GM12872 (cell line): ENCODE measurements around the gene CACNG7.

Source experiments
- TF ChIP-seq, protein P1 (sequence below): IDR thresholded peaks from 3 replicates; pipeline ENCODE4 v1.5.1; 2011; ENCODE audit warnings: low read depth, mild to moderate bottlenecking, low read length, moderate library complexity; ENCODE audit not compliant: insufficient read depth

The CACNG7 gene

DNA sequence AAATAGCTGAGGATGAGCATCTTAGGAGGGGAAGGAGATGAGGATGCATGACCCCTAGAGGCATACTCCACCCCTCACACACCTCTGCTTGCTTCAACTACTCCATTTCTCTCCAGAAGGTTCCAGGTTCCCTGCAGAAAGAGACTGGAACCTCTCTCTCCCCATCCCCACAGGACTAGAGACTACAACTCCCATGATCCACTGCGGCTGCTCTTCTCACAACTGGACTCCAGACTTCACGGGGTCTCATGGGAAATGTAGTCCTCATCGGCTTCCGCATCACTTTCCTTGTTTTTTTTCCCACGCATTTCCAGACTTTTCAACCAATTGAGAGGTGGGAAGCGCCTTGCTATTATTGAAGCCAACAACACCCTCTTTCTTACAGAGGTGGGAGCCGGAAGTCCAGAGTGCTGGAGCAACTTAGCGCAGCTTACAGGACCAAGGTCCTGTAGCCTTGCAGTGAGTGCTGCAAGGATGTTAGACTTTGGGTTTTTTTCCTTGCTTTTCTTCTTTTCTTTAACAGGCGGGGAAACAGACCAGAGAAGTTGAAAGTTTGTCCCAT is 68.4 kb downstream of the CACNG7 start:
- TF ChIP-seq, protein P1, sequence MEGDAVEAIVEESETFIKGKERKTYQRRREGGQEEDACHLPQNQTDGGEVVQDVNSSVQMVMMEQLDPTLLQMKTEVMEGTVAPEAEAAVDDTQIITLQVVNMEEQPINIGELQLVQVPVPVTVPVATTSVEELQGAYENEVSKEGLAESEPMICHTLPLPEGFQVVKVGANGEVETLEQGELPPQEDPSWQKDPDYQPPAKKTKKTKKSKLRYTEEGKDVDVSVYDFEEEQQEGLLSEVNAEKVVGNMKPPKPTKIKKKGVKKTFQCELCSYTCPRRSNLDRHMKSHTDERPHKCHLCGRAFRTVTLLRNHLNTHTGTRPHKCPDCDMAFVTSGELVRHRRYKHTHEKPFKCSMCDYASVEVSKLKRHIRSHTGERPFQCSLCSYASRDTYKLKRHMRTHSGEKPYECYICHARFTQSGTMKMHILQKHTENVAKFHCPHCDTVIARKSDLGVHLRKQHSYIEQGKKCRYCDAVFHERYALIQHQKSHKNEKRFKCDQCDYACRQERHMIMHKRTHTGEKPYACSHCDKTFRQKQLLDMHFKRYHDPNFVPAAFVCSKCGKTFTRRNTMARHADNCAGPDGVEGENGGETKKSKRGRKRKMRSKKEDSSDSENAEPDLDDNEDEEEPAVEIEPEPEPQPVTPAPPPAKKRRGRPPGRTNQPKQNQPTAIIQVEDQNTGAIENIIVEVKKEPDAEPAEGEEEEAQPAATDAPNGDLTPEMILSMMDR, result no peak

DNA sequence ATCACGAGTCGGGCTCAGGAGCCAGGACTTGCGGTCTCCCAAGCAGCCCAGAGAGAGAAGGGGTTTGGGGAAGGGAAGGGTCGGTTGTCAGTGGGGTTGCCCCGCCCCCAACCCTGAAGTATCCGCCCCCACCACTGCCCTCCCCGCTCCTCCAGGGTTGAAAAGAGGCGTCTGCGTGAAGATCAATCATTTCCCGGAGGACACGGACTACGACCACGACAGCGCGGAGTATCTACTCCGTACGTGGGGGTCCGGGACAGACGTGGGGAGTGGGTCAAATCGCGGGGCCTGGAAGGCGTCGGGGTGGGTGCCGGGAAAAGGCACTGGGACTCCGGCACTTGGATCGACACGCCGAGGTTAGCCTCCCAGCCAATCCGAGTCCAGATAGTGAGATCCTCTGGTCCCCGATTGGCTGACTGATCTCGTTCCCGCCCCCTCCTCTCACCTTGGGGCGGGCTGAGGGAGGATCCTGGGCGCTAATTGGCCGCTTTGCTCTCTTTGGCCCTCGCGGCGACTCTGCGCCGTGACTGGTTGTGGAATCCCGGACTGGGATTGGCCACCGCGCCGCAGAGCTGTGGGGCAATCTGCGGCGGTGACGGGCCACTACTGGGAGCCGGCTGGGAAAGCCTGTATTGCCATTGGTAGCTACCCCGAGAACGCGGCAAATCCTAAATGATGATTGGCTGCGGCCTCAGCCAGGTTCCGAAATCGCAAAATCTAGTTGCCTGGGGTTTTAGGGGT is 69.1 kb downstream of the CACNG7 start:
- TF ChIP-seq, protein P1, result no peak

DNA sequence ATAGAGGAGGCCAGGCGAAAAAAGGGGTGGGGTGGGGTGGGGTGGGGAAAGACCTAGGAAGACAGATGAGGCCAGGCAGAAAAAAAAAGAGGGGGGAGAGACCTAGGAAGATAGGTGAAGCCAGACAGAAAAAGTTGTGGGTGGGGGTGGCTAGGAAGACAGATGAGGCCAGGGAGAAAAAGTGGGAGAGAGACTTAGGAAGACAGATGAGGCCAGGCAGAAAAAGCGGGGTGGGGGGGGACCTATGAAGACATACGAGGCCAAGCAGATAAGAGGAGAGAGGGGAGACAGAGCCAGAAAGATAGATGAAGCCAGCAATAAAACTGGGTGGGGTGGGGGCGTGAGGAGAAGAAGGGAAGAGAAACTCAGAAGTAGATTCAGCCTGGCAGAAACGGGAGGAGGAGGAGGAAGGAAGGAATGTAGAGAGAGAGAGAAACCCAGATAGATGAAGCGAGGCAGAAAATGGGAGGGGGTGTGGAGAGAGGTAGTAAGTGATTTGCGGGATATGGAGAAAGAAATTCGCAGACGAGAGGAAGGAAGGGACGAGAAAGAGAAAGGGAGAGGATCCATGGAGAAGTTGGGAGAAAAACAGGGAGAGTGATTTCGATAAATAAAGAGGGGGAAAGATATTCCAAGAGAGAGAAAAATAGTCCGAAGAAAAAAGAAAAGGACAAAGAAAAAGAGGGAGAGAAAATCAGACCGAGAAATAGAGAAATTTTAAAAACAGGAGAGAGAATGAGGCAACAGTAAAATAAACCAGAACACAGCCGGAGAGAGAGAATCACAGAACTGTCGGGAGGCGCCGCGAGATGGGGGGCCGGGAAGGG is 70.1 kb downstream of the CACNG7 start:
- TF ChIP-seq, protein P1, result no peak

DNA sequence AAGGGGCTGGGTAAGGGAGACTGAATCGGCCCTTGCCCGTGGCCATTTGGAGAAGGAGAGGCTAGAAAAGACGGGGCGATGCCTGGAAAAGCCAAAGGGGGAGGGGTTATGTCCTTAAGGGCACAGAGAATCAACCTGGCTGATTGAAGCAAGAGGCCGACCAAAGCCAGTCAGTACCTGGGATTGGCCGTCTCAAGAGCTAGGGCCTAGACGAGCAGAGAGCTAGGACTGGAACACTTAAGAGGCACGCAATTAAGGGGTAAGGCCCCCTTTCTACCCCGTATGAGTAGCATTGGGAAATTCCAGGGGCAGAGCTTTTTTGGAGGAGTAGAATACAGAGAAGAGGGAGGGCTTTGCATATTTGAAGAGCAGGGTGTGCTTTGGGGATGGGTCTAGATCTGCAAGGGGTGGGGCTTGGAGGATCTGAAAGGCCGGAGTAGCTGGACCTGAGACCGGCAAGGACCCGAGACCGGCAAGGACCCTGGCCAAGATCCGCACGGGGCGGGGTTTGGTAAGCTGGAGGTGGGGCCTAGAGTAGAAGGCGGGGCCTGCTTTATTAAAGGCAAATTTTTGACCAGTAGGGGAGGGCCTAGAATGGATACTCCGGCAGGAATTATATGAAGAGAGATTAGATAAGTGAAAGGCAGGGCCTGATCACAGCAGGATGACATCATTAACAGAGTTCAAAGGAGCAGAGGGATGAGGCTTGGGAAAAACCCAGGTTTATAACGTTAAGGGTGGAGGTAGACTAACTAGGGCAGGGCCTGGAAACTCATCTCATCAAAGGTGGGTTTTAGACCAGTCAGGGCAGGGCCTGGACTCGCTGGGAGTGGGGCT is 71.7 kb downstream of the CACNG7 start:
- TF ChIP-seq, protein P1, result no peak

DNA sequence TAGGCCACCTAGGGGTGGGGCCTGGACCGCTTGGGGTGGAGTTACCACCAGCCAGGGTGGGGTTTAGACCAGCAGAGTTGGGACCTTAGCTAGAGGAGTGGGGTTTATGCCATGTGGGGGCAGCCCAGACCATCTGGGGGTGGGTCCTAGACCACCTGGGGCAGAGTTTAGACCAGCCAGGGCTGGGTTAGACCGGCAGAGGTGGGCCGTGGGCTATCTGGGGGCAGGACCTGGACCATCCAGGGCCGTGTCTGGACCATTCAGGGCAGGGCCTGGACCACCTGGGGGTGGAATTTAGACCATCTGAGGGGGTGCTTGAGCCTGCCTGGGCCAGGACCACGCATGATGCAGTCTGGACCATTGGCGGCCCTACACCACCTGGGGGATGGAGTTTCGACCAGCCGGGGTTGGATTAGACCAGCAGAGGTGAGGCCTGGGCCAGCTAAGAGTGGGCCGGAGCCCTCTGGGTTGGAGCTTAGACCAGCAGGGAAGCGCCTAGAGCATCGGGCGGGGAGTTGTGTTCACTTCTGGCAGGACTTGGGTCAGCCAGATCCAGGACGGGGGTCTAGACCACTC is 72.4 kb downstream of the CACNG7 start:
- TF ChIP-seq, protein P1, result no peak

DNA sequence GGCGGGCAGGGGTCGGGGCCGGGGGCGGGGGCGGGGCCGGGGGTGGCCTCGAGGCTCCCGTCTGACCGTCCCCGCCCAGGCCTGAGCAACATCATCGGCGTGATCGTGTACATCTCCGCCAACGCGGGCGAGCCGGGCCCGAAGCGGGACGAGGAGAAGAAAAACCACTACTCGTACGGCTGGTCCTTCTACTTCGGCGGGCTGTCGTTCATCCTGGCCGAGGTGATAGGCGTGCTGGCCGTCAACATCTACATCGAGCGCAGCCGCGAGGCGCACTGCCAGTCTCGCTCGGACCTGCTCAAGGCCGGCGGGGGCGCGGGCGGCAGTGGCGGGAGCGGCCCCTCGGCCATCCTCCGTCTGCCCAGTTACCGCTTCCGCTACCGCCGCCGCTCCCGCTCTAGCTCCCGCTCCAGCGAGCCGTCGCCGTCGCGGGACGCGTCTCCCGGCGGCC is 72.9 kb downstream of the CACNG7 start:
- TF ChIP-seq, protein P1, result no peak
